GM18499 (cell line): ENCODE measurements around the gene WFDC5.

Source experiments
- ATAC-seq: cut with Tn5 transposase; IDR thresholded peaks from one replicate; pipeline ENCODE4 v1.9.1; 2021; ENCODE audit warnings: moderate number of reproducible peaks; ENCODE audit not compliant: insufficient read depth, unreplicated experiment

WFDC5 gene

GRCh38 chr20:45117581-45117980 is 2.6 kb upstream of the WFDC5 start:
- no peak for ATAC-seq

GRCh38 chr20:45115829-45116228 is 855 bp upstream of the WFDC5 start:
- ATAC-seq = no peak

GRCh38 chr20:45115386-45115774 is 406 bp upstream of the WFDC5 start:
- no peak for ATAC-seq

- no peak for ATAC-seq
Measured at GRCh38 chr20:45113865-45114264, 1.1 kb downstream of the WFDC5 start.

GRCh38 chr20:45112754-45113153 is 2.2 kb downstream of the WFDC5 start:
- ATAC-seq = no peak

GRCh38 chr20:45111799-45112471 is 3.0 kb downstream of the WFDC5 start:
- no peak for ATAC-seq

- ATAC-seq = no peak
Measured at GRCh38 chr20:45111285-45111684, 3.7 kb downstream of the WFDC5 start.

GRCh38 chr20:45110301-45110700 is 4.7 kb downstream of the WFDC5 start:
- no peak for ATAC-seq

GRCh38 chr20:45109634-45110033 is 5.3 kb downstream of the WFDC5 start:
- ATAC-seq = no peak

GRCh38 chr20:45105317-45105716 is 9.7 kb downstream of the WFDC5 start:
- ATAC-seq = no peak

GRCh38 chr20:45104786-45105185 is 10.2 kb downstream of the WFDC5 start:
- ATAC-seq = no peak

GRCh38 chr20:45103072-45103471 is 11.9 kb downstream of the WFDC5 start:
- no peak for ATAC-seq

GRCh38 chr20:45101333-45101850 is 13.6 kb downstream of the WFDC5 start:
- no peak for ATAC-seq

GRCh38 chr20:45100563-45101245 is 14.3 kb downstream of the WFDC5 start, which contains the start of gene KCNS1:
TSS of gene KCNS1 (minus strand) at chr20:45101127. CDS start at chr20:45099236, 1,891 bp downstream.
- no peak for ATAC-seq

- ATAC-seq = no peak
Measured at GRCh38 chr20:45098103-45098773, 16.7 kb downstream of the WFDC5 start.

- no peak for ATAC-seq
Measured at GRCh38 chr20:45097485-45098102, 17.4 kb downstream of the WFDC5 start.

GRCh38 chr20:45096781-45097180 is 18.2 kb downstream of the WFDC5 start:
- no peak for ATAC-seq

- no peak for ATAC-seq
Measured at GRCh38 chr20:45095805-45096238, 19.2 kb downstream of the WFDC5 start.

- ATAC-seq = no peak
Measured at GRCh38 chr20:45094864-45095574, 20.0 kb downstream of the WFDC5 start.

- ATAC-seq = no peak
Measured at GRCh38 chr20:45094201-45094600, 20.8 kb downstream of the WFDC5 start.
